Heart left ventricle (tissue), 16 donors: Measurements from ENCODE around the gene DCHS1. TPM values are rescaled to one million over a fixed set of nuclear protein-coding genes. Genes with fewer than 3 reads are reported as not detected.

Source experiments
- ATAC-seq, 4 donors: fragments of 200-7000 bp; cut with Tn5 transposase; one replicate each; pipeline ENCODE4 v1.9.1; 2020 to 2022; ENCODE audit warnings: moderate library complexity in 4 of 4, mild to moderate bottlenecking in 3 of 4, moderate number of reproducible peaks in 1 of 4
- DNase-seq, 5 donors: peaks; one replicate each; pipeline ENCODE4 v3.0.0-alpha.2; 2020
- H3K27ac ChIP-seq, 12 donors: fragments of 200-600 bp; sonication (generic) in 4 of 12; one replicate each; pipeline versions ENCODE4 v1.5.0 to v1.8.0; 2016 to 2022; ENCODE audit warnings: mild to moderate bottlenecking in 2 of 12
- H3K27me3 ChIP-seq, 9 donors: fragments of 200-600 bp; sonication (generic) in 2 of 9; one replicate each; pipeline versions ENCODE4 v1.5.1 to v1.8.0; 2016 to 2022; ENCODE audit warnings: mild to moderate bottlenecking in 3 of 9
- H3K36me3 ChIP-seq, 9 donors: fragments of 200-600 bp; sonication (generic) in 2 of 9; one replicate each; pipeline versions ENCODE4 v1.5.0 to v1.8.0; 2018 to 2022; ENCODE audit warnings: mild to moderate bottlenecking in 2 of 9
- H3K4me1 ChIP-seq, 12 donors: fragments of 200-600 bp; sonication (generic) in 4 of 12; one replicate each; pipeline versions ENCODE4 v1.5.0 to v1.8.0; 2016 to 2022; ENCODE audit warnings: mild to moderate bottlenecking in 3 of 12
- H3K4me3 ChIP-seq, 12 donors: fragments of 200-600 bp; sonication (generic) in 4 of 12; one replicate each; pipeline versions ENCODE4 v1.5.0 to v1.8.0; 2017 to 2022; ENCODE audit warnings: mild to moderate bottlenecking in 9 of 12, moderate library complexity in 4 of 12
- H3K9me3 ChIP-seq, 12 donors: fragments of 200-600 bp; sonication (generic) in 4 of 12; one replicate each; pipeline versions ENCODE4 v1.5.0 to v1.8.0; 2016 to 2022; ENCODE audit warnings: mild to moderate bottlenecking in 1 of 12
- CTCF ChIP-seq, 12 donors: fragments of 200-600 bp; sonication (generic) in 4 of 12; IDR thresholded peaks; one replicate each; pipeline versions ENCODE4 v1.5.0 to v1.8.0; 2018 to 2022; ENCODE audit warnings: antibody characterized with exemption in 12 of 12, mild to moderate bottlenecking in 5 of 12
- POLR2A ChIP-seq, 2 donors: fragments of 450-650 bp; IDR thresholded peaks; one replicate each; pipeline ENCODE4 v1.6.1; 2017; ENCODE audit warnings: antibody characterized with exemption in 2 of 2, mild to moderate bottlenecking in 2 of 2, moderate library complexity in 2 of 2
- WGBS, 4 donors: extraction: QIAGEN DNeasy Blood & Tissue Kit in 2 of 4; methylation state at CpG; one replicate each; pipeline versions ENCODE4 v1.1.5 to v1.1.7; 2013 to 2018; 5-methylcytosine and 5-hydroxymethylcytosine counted together
- intact Hi-C, 10 donors: fragments of 100-400 bp; cut with DNase I; formaldehyde crosslinking; loops; one replicate each; pipeline versions ENCODE4 v1.11.1 to v1.14.2; 2022
- polyA plus RNA-seq, 2 donors: library from polyadenylated mRNA; stranded (reverse); fragments of 200-250 nt; gene quantifications; one replicate each; pipeline ENCODE4 v1.2.3, GENCODE V29; 2013
- total RNA-seq, 9 donors: library from RNA; depleted of rRNA in 2 of 9; stranded (reverse); fragments of >200 nt in 2 of 9; fragmentation: NEBNext Ultra II Directional in 3 of 9; extraction: Animal tissue kit (Norgen Biotek cat#: 25700) in 3 of 9; gene quantifications; one replicate each; pipeline versions ENCODE4 v1.1.0 to v1.2.4, GENCODE V29; 2016 to 2023
- donor health status: ischemic (EF 13 %, LVEDD 7.1; RV severe dilation, severe dysfunction).
- donor health status: healthy with polysubstance abuse.
- donor health status: DM: no; HTN: yes; CAD: no.
- donor health status: DM: no; HTN: no; CAD: no.
- donor health status: ischemic (EF 25% LVEDD 6.9; RV normal size, moderate dysfunction).
- donor health status: ischemic (EF 25% LVEDD 5.7; RV mildly dilated, moderate dysfunction).
- donor health status: healthy.
- donor health status: DM: yes; HTN: yes; CAD: no.
- donor health status: ischemic (EF 35%, LVEDD 5.7; RV mildly dilated, moderate dysfunction).
- donor health status: nonischemic (EF 11% LVEDD 7.7; RV severe dilation, severe dysfunction).
- donor health status: DM: yes; HTN: yes; CAD: no.
- donor health status: PGD.
- donor health status: ischemic (EF 29% LVEDD 5.4; RV normal size, mild dysfunction).
- donor health status: nonischemic (EF 23%, LVEDD 6.1; RV moderate dilation, normal function).

Gene DCHS1
- total and polyA plus RNA-seq, 11 donors = 3.6 to 19.6 (median 10.5) TPM

DNA sequence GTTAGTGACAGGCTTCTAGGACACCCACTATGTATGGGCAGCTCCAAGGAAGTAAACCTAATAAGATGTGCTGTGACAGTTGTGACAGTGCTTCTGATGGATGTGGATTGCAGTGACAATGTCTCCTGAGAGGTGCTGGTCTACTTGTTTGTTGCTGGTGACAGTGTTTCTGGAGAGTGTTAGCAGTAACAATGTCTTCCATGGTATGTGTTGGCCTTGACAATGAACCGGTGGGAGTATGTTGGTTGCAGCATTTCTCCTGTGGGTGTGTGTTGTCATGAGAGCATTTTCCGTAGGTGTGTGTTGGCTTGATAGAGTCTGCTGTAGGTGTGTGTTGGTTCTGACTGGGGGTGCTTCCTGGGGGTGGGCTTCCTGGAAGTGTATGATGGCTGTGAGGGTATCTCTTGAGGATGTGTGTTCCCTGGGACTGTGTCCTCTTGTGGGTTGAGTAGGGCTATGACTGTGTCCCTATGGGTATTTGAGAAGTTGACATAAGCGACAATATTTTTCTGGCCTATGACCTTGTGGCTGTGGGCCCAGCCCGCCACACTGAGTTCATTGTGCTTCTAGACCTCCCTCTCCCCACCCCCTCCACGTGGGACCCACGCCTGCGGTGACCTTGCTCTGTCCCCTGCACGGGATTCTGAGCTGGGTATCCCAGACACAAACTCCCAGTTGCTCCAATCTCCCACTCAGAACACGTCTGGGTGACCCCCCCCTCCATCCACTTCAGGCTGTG is 1.2 kb downstream of the DCHS1 start:
- ATAC-seq (peak; percentile 13 to 68 (median 36)), DNase-seq (peak in 2 of 5 donors; percentile 45 to 62)
- 27 to 41% (median 29%) methylated on average over 9 of the region's 9 CpGs for WGBS, 4 donors
- Histone ChIP-seq H3K4me3 (peak overlapping the region in 11 of 12 donors; percentile 37 to 68 (median 56)), H3K9me3 (no peaks in the 10 kb centered on the region), H3K27ac (peak overlapping the region in 11 of 12 donors; percentile 20 to 93 (median 83)), H3K27me3 (peaks cover 0 to 8% (median 0%) of the 10 kb centered on the region in 9 donors), H3K36me3 (no peaks in the 10 kb centered on the region), H3K4me1 (peaks cover 0 to 51% (median 18%) of the 10 kb centered on the region in 12 donors)
- intact Hi-C loops = loop anchor here in 1 of 10 donors (5.0 kb wide), 1 partner anchor 42 kb away; the partner anchor contains the start of gene TAF10
- no peak for TF ChIP-seq POLR2A (IDR thresholded peaks at IDR 0.05)
- no peak for TF ChIP-seq CTCF (IDR thresholded peaks at IDR 0.05)

DNA sequence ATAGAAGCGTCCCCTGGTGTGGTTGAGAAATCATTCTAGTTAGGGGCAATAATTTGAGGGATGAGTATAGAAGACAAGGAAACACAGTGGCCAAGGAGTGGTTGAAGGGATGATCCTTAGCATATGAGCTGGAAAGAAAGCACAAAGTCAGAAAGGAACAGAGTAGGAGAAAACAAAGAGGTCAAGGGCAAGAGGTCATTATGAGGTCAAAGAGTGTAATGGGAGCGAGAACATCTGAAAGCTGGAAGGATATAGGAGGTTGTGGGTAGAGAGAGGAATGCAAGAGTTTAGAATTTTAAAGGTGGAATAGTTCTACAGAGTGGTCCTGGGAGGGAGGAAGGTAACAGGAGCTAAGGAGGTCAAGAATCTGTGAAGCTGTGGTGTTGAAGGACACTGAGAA is 2.0 kb downstream of the DCHS1 start:
- H3K4me1 ChIP-seq = peaks cover 0 to 57% (median 20%) of the 10 kb centered on the region in 12 donors

DNA sequence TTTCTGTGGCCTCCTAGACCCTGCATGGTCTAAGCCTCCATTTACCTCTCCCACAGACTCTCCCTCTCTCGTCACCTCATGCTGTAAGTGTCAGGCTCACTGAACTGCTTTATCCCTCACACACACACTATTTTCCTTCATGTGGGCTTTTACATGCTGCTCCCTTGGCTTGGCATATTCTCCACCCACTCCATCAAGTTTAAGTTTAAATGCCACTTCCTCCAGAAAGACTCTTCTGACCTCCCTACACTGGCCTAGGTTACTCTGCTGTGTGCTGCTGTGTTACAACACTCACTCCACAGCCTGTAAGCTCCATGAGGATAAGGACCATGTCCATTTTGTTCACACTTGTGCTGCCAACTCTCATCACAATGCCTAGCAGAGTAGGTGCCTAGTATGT is 2.5 kb downstream of the DCHS1 start:
- TF ChIP-seq CTCF (IDR thresholded peaks at IDR 0.05) (no peak), POLR2A (IDR thresholded peaks at IDR 0.05) (no peak)
- H3K27ac ChIP-seq = peak overlapping the region in 1 of 12 donors; percentile 83
- DNase-seq = no peak
- H3K9me3 ChIP-seq = no peaks in the 10 kb centered on the region
- WGBS, 4 donors = 96 to 98% (median 97%) methylated on average over 1 of the region's 1 CpG
- H3K4me3 ChIP-seq = no peak overlapping the region
- peaks cover 0 to 8% (median 0%) of the 10 kb centered on the region in 9 donors for H3K27me3 ChIP-seq
- no peaks in the 10 kb centered on the region for H3K36me3 ChIP-seq
- no peak for ATAC-seq
- intact Hi-C loops = no loop called here
- peaks cover under 1 to 63% (median 25%) of the 10 kb centered on the region in 12 donors for H3K4me1 ChIP-seq

More for the DNA sequence above, 2.0 kb downstream of the DCHS1 start:
- H3K9me3 ChIP-seq = no peaks in the 10 kb centered on the region
- 91 to 96% (median 93%) methylated on average over 2 of the region's 2 CpGs for WGBS, 4 donors
- intact Hi-C loops = no loop called here
- no peak overlapping the region for H3K4me3 ChIP-seq
- ATAC-seq (no peak), DNase-seq (no peak)
- H3K27me3 ChIP-seq = peaks cover 0 to 8% (median 0%) of the 10 kb centered on the region in 9 donors
- H3K36me3 ChIP-seq = no peaks in the 10 kb centered on the region
- H3K27ac ChIP-seq = peak overlapping the region in 1 of 12 donors; percentile 83
- no peak for TF ChIP-seq CTCF (IDR thresholded peaks at IDR 0.05)
- no peak for TF ChIP-seq POLR2A (IDR thresholded peaks at IDR 0.05)

DNA sequence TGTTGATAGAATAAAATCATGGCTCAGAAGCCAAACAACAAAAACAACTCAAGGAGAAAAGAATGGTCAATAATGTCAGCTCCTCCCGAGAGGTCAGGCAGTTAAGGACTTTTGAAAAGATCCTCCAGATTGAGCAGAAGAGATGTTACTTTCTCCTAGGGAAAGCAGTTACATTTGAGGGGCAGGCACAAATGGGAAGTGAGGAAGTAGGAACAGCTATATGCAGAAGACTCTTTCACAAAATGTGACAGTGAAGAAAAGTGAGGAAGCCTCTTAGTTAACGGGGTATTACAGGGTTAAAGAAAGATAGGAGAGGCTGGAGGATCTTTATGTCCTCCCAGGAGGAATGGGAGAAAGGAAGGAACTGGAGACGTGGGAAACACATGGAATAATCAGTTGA is 3.4 kb downstream of the DCHS1 start:
- no peaks in the 10 kb centered on the region for H3K9me3 ChIP-seq
- H3K4me1 ChIP-seq = peaks cover 3 to 69% (median 32%) of the 10 kb centered on the region in 12 donors
- H3K27me3 ChIP-seq = peaks cover 0 to 8% (median 0%) of the 10 kb centered on the region in 9 donors
- TF ChIP-seq CTCF (IDR thresholded peaks at IDR 0.05) (no peak), POLR2A (IDR thresholded peaks at IDR 0.05) (no peak)
- DNase-seq (no peak), ATAC-seq (no peak)
- 50 to 63% (median 56%) methylated on average over 3 of the region's 3 CpGs for WGBS, 4 donors
- intact Hi-C loops = no loop called here
- no peak overlapping the region for H3K4me3 ChIP-seq
- no peaks in the 10 kb centered on the region for H3K36me3 ChIP-seq
- no peak overlapping the region for H3K27ac ChIP-seq
